NCI-H1048 (cell line): ENCODE data around the gene DCC.

Experiments
- DNase-seq: peaks from one replicate; lab custom pipeline; 2025; lab: John Stamatoyannopoulos, UW

Gene DCC

DNA sequence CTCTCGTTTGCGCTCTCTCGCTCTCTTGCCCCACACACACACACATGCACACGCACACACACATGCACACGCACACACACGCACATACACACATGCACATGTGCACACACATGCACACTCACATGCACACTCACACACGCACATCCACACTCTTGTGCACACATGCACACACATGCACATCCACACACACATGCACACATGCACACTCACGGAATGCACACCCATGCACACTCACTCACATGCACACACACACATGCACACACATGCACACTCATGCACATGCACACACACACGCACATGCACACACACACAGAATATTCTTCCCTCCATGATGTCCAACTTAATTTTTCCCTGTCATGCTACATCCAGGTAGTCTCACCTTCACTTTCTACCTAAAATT, 360.1 kb downstream of the DCC start:
- no peak for DNase-seq

DNA sequence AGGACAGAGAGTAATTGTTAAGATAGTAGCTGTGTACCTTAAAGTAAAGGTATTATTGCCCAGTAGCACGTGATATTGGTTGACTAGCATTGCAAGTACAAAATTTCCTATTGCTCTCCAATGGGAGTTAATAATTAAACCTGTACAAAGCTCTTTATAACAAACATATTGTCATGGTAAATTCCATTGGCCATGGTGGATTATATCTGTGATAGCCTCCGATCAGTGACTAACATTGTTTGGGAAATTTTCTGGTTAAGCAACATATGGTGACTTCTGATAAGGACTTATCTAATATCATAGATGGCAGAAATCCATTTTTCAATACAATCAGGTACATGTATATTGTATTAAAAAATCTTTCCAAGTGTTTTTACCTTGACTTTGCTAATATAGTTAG, 360.8 kb downstream of the DCC start:
- DNase-seq: no peak

DNA sequence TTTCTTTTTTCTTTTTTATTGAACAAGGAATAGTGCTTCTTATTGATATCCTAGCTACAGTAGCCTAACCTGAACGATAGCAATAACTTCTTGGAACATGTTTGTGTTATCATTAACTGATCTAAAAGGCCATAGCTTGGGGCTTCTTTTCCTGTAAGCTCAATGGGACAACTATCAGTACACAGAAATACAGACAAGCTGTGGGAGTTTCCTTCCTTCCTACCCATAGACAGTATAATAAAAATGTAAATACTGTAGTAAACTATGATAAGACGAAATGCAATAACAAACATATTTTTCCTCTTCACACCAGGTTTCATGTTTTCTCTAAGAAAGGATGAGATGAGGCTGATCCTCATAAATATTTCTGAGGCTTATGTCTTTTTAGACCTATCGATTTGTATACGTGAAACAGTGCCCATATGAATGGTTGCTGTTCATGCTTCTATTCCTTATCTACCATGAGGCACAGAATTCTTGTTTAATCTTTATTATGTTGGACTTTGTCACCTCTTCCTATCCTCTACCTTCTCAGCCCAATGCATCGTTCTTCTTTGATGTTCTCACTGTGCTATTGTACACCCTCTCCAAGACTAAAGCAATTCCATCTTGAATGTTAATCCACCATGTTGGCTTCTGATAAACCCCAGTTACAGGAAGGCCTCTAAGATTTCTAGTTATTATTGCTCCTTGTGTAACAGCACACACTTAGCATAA, 361.4 kb downstream of the DCC start:
- no peak for DNase-seq

DNA sequence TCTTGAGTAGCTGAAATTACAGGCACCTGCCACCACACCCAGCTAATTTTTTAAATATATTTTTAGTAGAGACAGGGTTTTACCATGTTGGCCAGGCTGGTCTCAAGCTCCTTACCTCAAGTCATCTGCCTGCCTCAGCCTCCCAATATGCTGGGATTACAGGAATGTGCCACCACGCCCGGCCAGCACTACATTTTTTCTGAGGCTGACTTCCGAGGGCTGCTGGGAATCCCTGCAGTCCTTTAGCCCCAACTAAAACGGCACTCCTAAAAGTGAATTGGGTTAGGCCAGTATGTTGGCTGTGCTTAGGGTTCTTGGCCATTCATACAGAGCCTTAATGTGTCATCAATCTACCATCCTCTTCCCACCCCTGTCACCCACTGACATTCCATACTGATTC, 375.4 kb downstream of the DCC start:
- DNase-seq: no peak

DNA sequence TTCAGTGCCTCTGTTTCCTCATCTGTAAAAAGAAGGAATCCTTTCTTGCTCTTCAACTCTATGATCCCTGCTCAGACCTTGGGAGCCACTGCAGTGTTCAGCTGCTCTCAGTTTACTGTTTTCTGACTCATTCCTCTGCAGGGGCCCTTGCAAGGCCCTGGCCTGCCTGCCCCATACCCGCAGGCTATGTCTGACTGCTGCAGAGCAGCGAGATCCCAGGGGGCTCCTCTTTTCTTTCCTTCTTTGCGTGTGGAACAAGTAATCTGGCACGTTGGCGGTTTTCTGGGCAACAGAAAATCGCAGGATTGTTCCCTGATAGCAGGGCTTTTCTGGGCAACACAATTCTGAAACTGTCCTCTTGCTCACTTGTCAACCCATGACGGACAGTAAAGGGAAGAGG, 376.0 kb downstream of the DCC start:
- no peak for DNase-seq

DNA sequence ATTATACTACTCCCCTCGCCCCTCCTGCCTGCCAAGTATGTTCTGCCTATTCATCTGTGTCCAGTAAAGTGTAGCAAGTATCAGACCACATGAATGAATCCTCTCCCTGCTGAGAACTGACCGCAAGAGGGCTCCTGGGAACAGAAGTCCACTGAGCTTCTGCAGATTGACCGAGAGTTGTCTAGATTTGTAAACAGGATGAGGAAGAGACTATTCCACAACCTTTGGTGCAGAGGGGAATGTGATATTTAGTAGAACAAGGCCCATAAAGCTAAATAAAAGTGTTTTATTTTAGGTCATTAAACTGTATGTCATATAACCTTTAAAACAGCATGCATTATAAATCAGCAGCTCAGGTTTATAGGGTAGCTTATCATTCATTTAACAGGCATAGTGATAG, 377.0 kb downstream of the DCC start:
- DNase-seq: no peak

DNA sequence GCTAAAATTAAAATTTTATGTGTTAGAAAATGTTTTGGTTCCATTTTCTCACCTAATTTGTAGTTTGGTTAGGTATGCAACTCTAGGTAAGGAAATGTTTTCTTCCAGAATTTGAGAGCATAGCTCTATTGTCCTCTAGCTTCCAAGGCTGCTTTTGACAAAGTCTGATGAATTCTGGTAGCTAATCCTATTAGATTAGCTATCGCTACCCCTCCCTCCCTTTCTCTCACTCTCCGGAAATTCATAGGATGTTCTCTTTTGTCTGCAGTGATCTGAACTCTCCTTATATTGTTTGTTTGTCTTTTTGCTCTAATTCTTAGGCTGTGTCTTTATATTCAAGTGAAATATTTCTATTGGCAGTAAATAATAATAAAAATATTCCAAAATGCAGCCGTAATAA, 382.9 kb downstream of the DCC start:
- DNase-seq: no peak

DNA sequence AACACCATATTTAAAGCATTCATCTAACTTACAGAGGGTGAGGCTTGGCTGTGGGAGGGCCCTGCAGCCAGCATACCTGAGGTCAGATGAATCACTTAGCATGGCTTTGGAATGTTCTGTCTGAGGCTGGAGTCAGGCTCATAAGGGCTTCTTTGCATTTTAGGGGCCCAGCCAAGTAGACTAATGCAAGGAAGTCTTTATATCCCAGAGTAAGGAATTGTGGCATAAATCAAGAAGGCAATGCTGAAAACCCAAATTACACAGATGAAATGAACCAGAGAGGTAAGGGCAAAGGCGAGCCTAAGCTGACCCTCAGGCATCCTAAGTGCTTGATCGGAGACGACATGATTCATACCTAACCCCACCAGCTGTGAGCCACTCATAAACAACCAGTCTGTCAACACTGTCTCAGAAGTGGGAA, 383.6 kb downstream of the DCC start:
- no peak for DNase-seq

DNA sequence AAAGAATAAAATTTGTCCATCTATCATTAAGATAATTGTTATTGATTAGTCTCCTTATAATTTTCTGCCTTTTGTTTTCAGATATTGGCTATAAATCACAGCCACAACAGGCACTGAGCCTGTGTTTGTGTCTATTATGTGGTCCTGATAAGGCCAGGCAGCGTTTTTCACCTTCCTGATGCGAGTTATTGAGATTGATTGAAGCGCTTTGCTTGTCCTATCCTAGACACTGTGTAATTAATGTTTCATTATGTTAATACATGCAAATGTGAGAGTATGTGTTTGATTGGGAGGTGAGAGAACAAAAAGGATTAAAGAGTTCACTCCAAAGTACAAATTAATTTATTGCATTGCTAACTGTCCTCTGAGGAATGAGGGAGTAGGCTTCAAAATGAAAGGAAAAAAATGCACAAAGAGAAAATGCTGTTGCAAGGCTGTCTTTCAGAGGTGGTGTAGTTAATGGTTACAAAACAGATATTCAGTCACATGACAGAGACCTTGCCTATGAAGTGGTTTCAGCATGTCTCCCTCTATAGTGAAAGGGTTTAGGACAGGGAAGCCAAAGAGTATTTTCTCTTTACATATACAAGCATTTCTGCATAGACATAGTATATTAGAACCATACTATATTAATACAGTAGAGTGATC, 391.1 kb downstream of the DCC start:
- no peak for DNase-seq

DNA sequence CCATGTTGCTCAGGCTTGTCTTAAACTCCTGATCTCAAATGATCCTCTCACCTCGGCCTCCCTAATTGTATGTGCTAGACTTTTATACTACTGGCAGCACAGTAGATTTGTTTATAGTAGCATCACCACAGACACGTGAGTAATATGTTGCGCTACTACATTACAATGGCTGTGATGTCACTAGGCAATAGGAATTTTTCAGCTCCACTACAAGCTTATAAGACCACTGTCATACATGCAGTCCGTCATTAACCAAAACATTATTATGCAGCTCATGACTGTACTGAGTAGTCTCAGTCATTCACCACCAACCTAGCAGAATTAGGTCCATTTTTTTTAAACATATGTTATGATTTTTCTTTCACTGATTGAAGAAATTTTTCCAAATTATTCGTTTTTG, 398.9 kb downstream of the DCC start:
- DNase-seq: no peak

DNA sequence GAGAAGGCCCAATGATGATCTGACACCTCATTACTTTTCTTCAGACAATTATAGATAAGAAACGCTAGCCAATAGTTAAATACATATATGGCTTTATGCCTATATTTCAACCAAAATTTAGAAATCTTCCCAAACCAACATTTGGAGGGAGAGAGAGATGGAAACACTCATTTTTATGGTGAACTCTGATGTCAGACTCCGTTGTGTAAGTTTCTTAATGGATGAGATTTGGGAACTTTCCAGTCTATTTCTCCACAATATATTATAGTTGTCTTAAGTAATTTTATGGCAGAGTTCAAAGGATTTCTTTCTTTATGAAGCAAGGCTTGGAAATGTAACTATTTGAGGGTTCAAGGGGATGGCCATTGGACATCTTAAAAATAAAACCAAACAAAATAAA, 407.0 kb downstream of the DCC start:
- DNase-seq: no peak

DNA sequence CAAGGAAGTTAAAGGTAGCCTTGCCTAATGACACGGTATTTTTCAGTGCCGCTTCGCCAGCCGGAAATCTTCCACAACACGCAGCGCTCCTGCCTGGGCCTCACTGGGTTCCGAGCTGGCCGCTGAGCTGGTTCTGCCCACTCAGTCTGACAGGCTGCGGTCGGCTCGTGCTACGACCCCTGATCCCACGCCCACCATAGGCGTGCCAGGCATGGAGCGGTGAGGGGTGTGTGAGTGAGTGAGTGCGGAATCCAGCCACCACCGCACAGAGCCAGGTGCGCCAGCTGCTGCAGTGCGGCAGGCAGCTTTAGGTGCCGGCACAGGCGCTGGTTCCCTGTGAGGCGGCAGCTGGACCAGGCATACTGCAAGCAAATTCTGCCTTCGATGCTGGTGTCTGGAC, 407.9 kb downstream of the DCC start:
- no peak for DNase-seq

DNA sequence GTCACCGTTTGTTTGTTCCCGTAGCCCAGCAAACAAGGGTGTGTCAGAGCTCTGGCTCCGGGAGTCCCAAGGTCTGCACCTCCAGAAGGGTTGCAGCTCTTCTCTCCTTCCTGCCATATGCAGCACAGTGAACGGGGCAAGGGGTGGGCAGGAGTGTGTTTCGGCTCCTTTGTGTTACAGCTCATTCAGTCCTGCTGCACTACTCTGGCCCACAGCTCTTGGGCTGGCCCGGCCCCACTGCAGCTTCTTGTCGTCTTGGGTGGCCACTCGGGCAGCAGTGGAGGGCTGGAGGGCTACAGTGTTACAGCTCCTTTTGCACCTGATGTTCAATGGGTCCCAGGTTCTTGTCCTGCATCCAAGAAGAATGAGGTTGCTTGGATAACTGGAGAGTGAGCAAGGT, 408.3 kb downstream of the DCC start:
- no peak for DNase-seq

DNA sequence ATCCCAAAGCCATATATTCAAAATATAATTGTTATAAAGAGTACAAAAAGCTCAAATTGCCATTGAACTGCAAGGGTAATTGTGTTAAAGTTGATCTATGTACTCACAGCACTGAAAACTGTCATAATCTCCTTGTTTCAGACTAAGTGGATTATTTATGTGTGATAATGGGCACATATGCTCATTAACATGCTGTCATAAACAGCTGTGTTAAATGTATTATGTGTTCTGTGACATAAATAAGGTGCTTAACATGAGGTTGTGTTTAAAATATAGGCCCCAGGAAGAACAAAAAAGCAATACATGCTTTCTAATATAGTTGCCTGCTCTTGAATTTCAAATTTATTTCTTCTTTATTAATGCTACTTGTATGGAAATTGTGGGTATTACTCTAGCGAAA, 409.5 kb downstream of the DCC start:
- DNase-seq: no peak

DNA sequence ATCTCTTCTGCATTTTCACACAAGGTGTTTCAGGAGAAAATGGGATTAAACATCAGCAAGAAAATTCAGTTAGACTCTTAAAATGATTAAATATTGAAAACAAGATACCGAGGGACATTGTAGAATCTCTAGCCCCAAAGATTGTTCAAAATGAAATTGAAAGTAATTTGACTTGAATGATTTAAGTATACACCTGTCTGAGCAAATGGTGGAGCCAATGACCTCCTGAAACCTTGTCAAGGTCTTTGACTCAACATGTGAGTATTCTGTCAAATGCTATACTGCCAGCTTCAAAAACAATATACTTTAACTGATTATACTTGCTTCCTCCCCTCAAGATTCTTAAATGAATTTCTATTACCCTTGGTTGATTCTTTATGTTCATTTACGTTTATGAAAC, 411.0 kb downstream of the DCC start:
- no peak for DNase-seq

DNA sequence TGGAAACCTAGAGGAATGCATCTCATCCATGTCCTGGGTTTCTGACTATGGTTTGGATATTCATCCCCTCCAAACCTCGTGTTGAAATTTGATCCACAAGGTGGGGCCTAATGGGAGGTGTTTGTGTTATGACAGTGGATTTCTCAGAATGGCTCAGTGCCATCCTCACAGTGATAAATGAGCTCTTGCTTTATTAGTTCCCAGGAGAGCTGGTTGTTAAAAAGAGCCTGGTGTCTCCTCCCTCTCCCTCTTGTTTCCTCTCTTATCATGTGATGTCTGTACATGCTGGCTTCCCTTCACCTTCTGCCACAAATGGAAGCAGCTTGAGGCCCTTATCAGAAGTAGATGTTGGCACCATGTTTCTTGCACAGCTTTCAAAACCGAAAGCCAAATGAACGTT, 424.3 kb downstream of the DCC start:
- no peak for DNase-seq

DNA sequence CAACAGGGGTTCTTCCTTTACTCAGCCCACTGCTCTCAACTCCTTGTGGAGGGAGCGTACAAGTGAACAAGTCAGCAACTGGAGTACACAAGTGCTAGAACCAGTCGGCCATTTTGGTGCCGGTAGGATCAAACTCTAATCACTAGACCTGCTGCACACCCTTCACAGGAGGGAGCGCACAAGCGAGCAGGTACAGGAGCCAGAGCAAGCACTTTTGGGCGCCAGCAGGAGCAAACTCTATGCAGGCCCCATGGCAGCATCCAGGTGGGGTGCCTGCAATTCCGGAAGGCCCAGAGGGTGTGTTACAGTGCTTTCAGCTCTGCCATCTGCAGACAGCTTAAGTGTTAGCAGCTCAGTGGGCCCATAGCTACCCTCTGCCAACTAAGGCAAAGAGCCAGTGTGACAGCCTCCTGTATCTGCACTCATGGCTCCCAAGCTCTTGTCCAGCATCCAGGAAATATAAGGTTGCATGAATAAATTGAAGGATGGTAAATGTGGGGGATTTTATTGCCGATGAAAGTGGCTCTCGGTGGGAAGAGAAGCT, 426.1 kb downstream of the DCC start:
- DNase-seq: no peak

DNA sequence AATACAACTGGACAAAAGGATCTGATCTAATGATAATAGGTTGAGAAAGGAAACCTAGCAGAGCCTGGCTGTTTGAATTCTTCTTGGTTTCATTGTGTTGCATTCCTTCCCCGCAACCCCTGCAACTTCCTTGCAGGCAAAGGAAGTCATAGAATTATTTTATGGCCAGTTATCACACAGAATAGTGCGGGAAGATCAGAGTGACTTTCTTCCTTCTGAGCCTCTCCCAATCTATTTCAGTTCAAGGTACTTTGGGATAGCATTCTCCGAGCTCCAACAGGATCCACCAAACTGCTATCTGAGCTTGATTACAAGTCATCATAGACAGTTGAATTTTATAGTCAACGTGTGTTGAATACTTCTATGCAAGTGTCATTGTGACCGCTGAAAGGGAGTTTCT, 441.1 kb downstream of the DCC start:
- no peak for DNase-seq

DNA sequence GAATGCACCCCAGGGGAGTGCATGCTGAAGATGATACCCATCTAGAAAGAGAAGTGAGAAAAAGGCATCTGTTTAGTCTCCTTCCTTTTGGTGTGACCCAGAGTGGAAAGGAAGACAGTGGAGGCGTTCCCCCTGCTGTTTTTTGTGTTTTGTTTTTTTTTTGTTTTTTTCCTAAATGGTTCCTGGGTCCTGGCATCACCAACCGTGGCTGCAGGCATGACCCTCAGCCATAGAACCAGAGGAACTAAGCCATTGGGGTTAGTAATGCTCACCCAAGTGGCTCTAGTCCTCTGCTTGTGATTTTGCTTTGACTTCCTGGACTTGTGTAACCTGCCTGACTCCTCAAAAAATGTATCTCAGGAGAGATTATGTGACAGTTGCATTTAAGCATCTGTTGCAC, 451.3 kb downstream of the DCC start:
- no peak for DNase-seq

DNA sequence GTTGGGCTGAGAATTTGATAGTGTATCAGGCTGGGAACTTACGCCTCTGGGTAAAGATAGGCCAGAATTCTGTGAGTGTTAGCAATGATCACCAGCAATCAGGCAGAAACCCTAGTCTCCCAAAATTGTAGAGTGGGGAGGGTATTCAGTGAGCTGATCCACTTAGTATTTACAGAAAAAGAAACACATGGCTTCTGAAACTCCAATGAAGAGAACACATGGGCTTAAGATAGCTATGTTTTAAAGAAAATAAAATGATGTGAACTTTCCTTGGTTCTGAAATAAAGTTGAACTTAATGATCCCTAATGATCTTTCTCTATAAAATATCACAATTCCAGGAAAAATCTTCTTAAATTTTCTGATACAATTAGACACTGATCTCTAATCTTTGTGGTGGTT, 472.8 kb downstream of the DCC start:
- no peak for DNase-seq

DNA sequence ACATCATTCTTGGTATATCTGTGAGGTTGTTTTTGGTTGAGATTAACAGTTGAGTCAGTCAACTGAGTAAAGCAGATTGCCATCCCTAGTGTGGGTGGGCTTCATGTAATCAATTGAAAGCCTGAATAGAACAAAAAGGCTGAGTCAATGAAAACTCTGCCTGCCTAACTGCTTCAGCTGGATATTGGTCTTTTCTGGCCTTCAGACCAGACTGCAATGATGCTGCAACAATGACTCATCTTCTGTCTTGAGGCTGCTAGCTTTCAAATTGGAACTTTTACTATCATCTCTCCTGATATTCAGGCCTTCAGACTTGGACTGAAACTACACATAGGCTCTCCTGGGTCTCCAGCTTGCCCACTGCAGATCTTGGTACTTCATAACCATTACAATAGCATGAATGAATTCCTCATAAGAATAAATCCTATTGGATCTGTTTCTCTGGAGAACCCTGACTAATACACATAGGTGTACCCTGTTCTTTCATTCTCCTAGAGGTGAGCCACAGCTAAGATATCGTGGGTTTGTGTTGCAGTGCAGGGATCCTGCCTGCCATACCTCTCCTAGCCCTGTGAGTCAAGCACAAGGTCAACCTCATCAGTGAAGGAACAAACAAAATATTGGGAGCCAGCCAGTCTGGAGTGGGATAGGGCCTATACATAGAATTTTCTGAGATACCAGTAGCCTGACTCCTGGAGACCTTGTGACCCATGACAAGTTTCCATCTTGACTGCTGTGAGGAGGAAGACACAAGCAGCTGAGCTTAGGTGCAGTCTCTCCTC, 473.8 kb downstream of the DCC start:
- DNase-seq: no peak

DNA sequence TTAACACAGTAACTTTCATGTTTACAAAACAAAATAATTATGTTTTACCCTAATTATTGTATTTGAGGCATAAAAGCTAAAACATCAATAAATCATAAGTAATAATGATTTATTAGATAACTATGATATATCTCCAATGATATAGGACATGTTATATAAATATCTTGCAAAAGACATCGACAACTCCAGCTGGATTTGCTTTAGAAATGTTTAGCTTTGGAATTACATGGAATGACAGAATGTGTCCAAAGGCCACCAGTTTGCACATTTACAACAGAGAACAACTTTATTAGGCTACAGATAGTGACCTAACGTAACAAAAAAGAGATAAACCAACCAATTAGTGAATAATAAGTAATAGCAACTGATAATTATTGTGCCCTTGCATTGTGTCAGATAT, 475.7 kb downstream of the DCC start:
- DNase-seq: no peak

DNA sequence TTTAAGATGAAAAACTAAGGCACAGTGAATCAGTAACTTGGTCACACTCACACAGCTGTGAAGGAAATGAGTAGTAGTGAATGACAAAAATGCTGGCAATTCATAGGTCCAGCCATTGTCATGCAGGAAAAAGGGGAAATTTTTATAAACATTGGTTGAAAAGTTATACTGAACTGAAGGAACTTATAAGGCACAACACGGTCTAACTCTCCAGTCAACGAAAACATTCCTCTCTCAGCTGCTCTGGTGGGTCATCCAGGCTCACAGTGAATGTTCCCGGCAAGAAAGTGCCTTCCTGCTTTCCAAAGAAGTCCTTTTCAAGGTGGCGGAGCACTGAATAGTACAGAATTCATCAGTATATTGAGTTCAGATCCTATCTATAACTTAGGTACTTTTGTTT, 476.1 kb downstream of the DCC start:
- no peak for DNase-seq
